ENCODE data around the gene ATG4B.

DNA sequence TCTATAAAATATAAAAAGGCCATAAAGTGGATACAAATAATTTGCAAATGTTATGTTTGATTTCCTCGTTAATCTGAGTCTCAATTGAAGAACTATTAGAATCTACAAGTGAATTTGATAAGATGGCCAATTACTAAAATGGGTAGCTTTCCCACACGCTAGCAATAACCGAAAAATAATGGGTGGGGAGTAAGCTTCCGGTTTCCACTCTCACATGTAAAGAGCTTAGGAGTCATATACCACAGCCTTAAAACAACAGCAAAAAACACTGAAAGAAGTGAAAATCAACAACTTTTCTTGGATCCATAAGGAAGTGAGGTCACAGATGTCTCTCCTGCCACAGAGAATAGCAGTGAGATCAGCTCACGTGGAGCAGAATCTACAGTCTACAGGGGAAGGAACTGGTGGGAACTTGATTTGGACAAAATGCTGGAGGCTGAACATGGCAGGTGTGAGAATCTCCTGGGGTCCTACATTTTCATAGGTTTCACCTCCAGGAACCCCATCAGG, 19.1 kb upstream of the ATG4B start:
- TF ChIP-seq YY1 (IDR thresholded peaks at IDR 0.05; ENCODE audit: insufficient read depth, insufficient read length): no peak
- no peak for TF ChIP-seq ZNF274 (IDR thresholded peaks at IDR 0.05; ENCODE audit: low read depth, low read length)
- no peak for TF ChIP-seq SUZ12 (IDR thresholded peaks at IDR 0.05; ENCODE audit: extremely low read depth, insufficient read depth, insufficient read length)
